ENCODE results near the gene TMTC1.

TMTC1 gene

GRCh38 chr12:29732191-29732590 is 51.6 kb downstream of the TMTC1 start:
- DNase-seq (ENCODE audit: low read depth, low spot score): no peak
- no peaks in the 10 kb centered on the region for H3K4me1 ChIP-seq (ENCODE audit: insufficient read depth, insufficient read length)
- TF ChIP-seq SUZ12 (IDR thresholded peaks at IDR 0.05; ENCODE audit: extremely low read depth, insufficient read depth, insufficient read length) (no peak), ZNF274 (IDR thresholded peaks at IDR 0.05; ENCODE audit: low read depth, low read length) (no peak), YY1 (IDR thresholded peaks at IDR 0.05; ENCODE audit: insufficient read depth, insufficient read length) (no peak)

DNA sequence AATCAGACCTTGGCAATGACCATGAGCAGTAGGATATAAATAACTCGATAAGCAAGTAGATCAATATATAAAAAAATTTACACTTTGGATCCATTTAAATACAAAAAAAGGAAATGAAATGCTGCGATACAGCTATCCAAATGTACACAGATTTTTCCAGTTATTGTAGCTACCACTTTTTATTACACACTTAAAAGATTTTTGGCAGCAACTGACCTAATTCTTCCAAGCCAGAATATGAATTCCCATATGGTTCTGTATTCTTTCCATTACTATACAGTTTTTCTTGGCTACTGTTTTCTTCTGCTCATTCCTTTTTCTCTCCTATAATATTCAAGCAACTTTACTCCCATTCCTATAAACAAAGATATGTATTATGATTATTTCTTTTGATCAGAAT is 52.2 kb downstream of the TMTC1 start:
- H3K4me3 ChIP-seq (ENCODE audit: insufficient read length, low read depth): no peak overlapping the region
- H3K27me3 ChIP-seq (ENCODE audit: insufficient read depth, insufficient read length): no peaks in the 10 kb centered on the region
- no peak for DNase-seq (ENCODE audit: low read depth, low spot score)
- no peaks in the 10 kb centered on the region for H3K36me3 ChIP-seq (ENCODE audit: insufficient read depth, insufficient read length, low read length)
- no peaks in the 10 kb centered on the region for H3K4me1 ChIP-seq (ENCODE audit: insufficient read depth, insufficient read length)
- no peak overlapping the region for H3K9ac ChIP-seq (ENCODE audit: insufficient read length, low read depth)
- H3K9me3 ChIP-seq (ENCODE audit: insufficient read depth, low read length): no peaks in the 10 kb centered on the region
- no peak for TF ChIP-seq SUZ12 (IDR thresholded peaks at IDR 0.05; ENCODE audit: extremely low read depth, insufficient read depth, insufficient read length)
- TF ChIP-seq ZNF274 (IDR thresholded peaks at IDR 0.05; ENCODE audit: low read depth, low read length): no peak
- no peak for TF ChIP-seq YY1 (IDR thresholded peaks at IDR 0.05; ENCODE audit: insufficient read depth, insufficient read length)

More at GRCh38 chr12:29732191-29732590, 51.6 kb downstream of the TMTC1 start:
- H3K9ac ChIP-seq (ENCODE audit: insufficient read length, low read depth): no peak overlapping the region
- H3K9me3 ChIP-seq (ENCODE audit: insufficient read depth, low read length): no peaks in the 10 kb centered on the region
- H3K4me3 ChIP-seq (ENCODE audit: insufficient read length, low read depth): no peak overlapping the region
- H3K27me3 ChIP-seq (ENCODE audit: insufficient read depth, insufficient read length): no peaks in the 10 kb centered on the region
- no peaks in the 10 kb centered on the region for H3K36me3 ChIP-seq (ENCODE audit: insufficient read depth, insufficient read length, low read length)

DNA sequence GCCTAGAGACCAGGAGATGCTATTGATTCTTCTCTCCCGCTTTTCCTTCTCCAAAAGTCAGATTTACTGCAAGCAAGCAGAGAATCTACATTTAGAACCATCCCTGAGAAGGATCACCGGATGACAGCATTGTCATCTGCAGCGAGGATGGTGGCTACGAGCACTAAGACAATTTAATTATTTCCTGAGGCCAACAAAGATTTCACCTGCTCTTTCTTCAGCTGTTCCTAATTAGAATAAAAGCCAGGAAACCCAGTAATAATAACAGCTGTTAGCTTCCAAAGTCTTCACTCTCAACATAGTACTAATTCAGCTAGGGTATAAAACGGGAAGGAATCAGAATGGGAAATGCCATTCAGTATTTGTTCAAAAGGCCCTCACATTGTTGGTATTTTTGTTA is 53.3 kb downstream of the TMTC1 start:
- no peak overlapping the region for H3K4me3 ChIP-seq (ENCODE audit: insufficient read length, low read depth)
- H3K9me3 ChIP-seq (ENCODE audit: insufficient read depth, low read length): no peaks in the 10 kb centered on the region
- DNase-seq (ENCODE audit: low read depth, low spot score): no peak
- H3K36me3 ChIP-seq (ENCODE audit: insufficient read depth, insufficient read length, low read length): no peaks in the 10 kb centered on the region
- no peak for TF ChIP-seq YY1 (IDR thresholded peaks at IDR 0.05; ENCODE audit: insufficient read depth, insufficient read length)
- no peak for TF ChIP-seq SUZ12 (IDR thresholded peaks at IDR 0.05; ENCODE audit: extremely low read depth, insufficient read depth, insufficient read length)
- TF ChIP-seq ZNF274 (IDR thresholded peaks at IDR 0.05; ENCODE audit: low read depth, low read length): no peak
- H3K9ac ChIP-seq (ENCODE audit: insufficient read length, low read depth): no peak overlapping the region
- no peaks in the 10 kb centered on the region for H3K4me1 ChIP-seq (ENCODE audit: insufficient read depth, insufficient read length)
- no peaks in the 10 kb centered on the region for H3K27me3 ChIP-seq (ENCODE audit: insufficient read depth, insufficient read length)

GRCh38 chr12:29728030-29728429 is 55.7 kb downstream of the TMTC1 start:
- no peak for DNase-seq (ENCODE audit: low read depth, low spot score)
- no peak overlapping the region for H3K4me3 ChIP-seq (ENCODE audit: insufficient read length, low read depth)
- no peaks in the 10 kb centered on the region for H3K9me3 ChIP-seq (ENCODE audit: insufficient read depth, low read length)
- no peaks in the 10 kb centered on the region for H3K36me3 ChIP-seq (ENCODE audit: insufficient read depth, insufficient read length, low read length)
- no peaks in the 10 kb centered on the region for H3K27me3 ChIP-seq (ENCODE audit: insufficient read depth, insufficient read length)
- no peak overlapping the region for H3K9ac ChIP-seq (ENCODE audit: insufficient read length, low read depth)
- TF ChIP-seq SUZ12 (IDR thresholded peaks at IDR 0.05; ENCODE audit: extremely low read depth, insufficient read depth, insufficient read length) (no peak), YY1 (IDR thresholded peaks at IDR 0.05; ENCODE audit: insufficient read depth, insufficient read length) (no peak), ZNF274 (IDR thresholded peaks at IDR 0.05; ENCODE audit: low read depth, low read length) (no peak)
- H3K4me1 ChIP-seq (ENCODE audit: insufficient read depth, insufficient read length): no peaks in the 10 kb centered on the region

- Histone ChIP-seq H3K4me1 (ENCODE audit: insufficient read depth, insufficient read length) (no peaks in the 10 kb centered on the region), H3K27me3 (ENCODE audit: insufficient read depth, insufficient read length) (no peaks in the 10 kb centered on the region), H3K4me3 (ENCODE audit: insufficient read length, low read depth) (no peak overlapping the region), H3K36me3 (ENCODE audit: insufficient read depth, insufficient read length, low read length) (no peaks in the 10 kb centered on the region), H3K9ac (ENCODE audit: insufficient read length, low read depth) (no peak overlapping the region), H3K9me3 (ENCODE audit: insufficient read depth, low read length) (no peaks in the 10 kb centered on the region)
- TF ChIP-seq SUZ12 (IDR thresholded peaks at IDR 0.05; ENCODE audit: extremely low read depth, insufficient read depth, insufficient read length): no peak
- no peak for TF ChIP-seq YY1 (IDR thresholded peaks at IDR 0.05; ENCODE audit: insufficient read depth, insufficient read length)
- TF ChIP-seq ZNF274 (IDR thresholded peaks at IDR 0.05; ENCODE audit: low read depth, low read length): no peak
- no peak for DNase-seq (ENCODE audit: low read depth, low spot score)
These were observed 56.9 kb downstream of the TMTC1 start for GRCh38 chr12:29726741-29727348.

GRCh38 chr12:29726321-29726692 is 57.4 kb downstream of the TMTC1 start:
- Histone ChIP-seq H3K9ac (ENCODE audit: insufficient read length, low read depth) (no peak overlapping the region), H3K27me3 (ENCODE audit: insufficient read depth, insufficient read length) (no peaks in the 10 kb centered on the region), H3K9me3 (ENCODE audit: insufficient read depth, low read length) (no peaks in the 10 kb centered on the region), H3K36me3 (ENCODE audit: insufficient read depth, insufficient read length, low read length) (no peaks in the 10 kb centered on the region), H3K4me1 (ENCODE audit: insufficient read depth, insufficient read length) (no peaks in the 10 kb centered on the region), H3K4me3 (ENCODE audit: insufficient read length, low read depth) (no peak overlapping the region)
- TF ChIP-seq ZNF274 (IDR thresholded peaks at IDR 0.05; ENCODE audit: low read depth, low read length) (no peak), SUZ12 (IDR thresholded peaks at IDR 0.05; ENCODE audit: extremely low read depth, insufficient read depth, insufficient read length) (no peak), YY1 (IDR thresholded peaks at IDR 0.05; ENCODE audit: insufficient read depth, insufficient read length) (no peak)
- no peak for DNase-seq (ENCODE audit: low read depth, low spot score)

GRCh38 chr12:29725587-29726320 is 58.0 kb downstream of the TMTC1 start:
- H3K27me3 ChIP-seq (ENCODE audit: insufficient read depth, insufficient read length): no peaks in the 10 kb centered on the region
- no peaks in the 10 kb centered on the region for H3K9me3 ChIP-seq (ENCODE audit: insufficient read depth, low read length)
- no peak for TF ChIP-seq YY1 (IDR thresholded peaks at IDR 0.05; ENCODE audit: insufficient read depth, insufficient read length)
- TF ChIP-seq SUZ12 (IDR thresholded peaks at IDR 0.05; ENCODE audit: extremely low read depth, insufficient read depth, insufficient read length): no peak
- TF ChIP-seq ZNF274 (IDR thresholded peaks at IDR 0.05; ENCODE audit: low read depth, low read length): no peak
- no peak overlapping the region for H3K9ac ChIP-seq (ENCODE audit: insufficient read length, low read depth)
- H3K36me3 ChIP-seq (ENCODE audit: insufficient read depth, insufficient read length, low read length): no peaks in the 10 kb centered on the region
- no peak for DNase-seq (ENCODE audit: low read depth, low spot score)
- H3K4me3 ChIP-seq (ENCODE audit: insufficient read length, low read depth): no peak overlapping the region
- no peaks in the 10 kb centered on the region for H3K4me1 ChIP-seq (ENCODE audit: insufficient read depth, insufficient read length)
